ENCODE results near the gene ZNF282.
"Not testable (repeated sequence)": the region's sequence is repeated elsewhere in the genome, so short reads cannot be mapped to it uniquely, and the experiment has no call there.

ZNF282 gene

GRCh38 chr7:149220534-149220933 lies 25.2 kb downstream of the ZNF282 start:
- no peak for TF ChIP-seq CTCF (IDR thresholded peaks at IDR 0.05; ENCODE audit: extremely low read depth, insufficient read depth, missing control alignments)
- in situ Hi-C loops (cut with MboI; ENCODE audit: low pct_unique_long_range_greater_than_20kb, low sequenced_read_pairs, unreplicated experiment), result no loop called here
- no peak for DNase-seq (ENCODE audit: low spot score)

GRCh38 chr7:149223176-149223575 lies 27.8 kb downstream of the ZNF282 start:
- TF ChIP-seq CTCF (IDR thresholded peaks at IDR 0.05; ENCODE audit: extremely low read depth, insufficient read depth, missing control alignments), result no peak
- no peak for DNase-seq (ENCODE audit: low spot score)
- in situ Hi-C loops (cut with MboI; ENCODE audit: low pct_unique_long_range_greater_than_20kb, low sequenced_read_pairs, unreplicated experiment), result no loop called here

GRCh38 chr7:149223761-149224160 lies 28.4 kb downstream of the ZNF282 start:
- no peak for TF ChIP-seq CTCF (IDR thresholded peaks at IDR 0.05; ENCODE audit: extremely low read depth, insufficient read depth, missing control alignments)
- no peak for DNase-seq (ENCODE audit: low spot score)
- in situ Hi-C loops (cut with MboI; ENCODE audit: low pct_unique_long_range_greater_than_20kb, low sequenced_read_pairs, unreplicated experiment), result no loop called here

- in situ Hi-C loops (cut with MboI; ENCODE audit: low pct_unique_long_range_greater_than_20kb, low sequenced_read_pairs, unreplicated experiment), result no loop called here
- no peak for TF ChIP-seq CTCF (IDR thresholded peaks at IDR 0.05; ENCODE audit: extremely low read depth, insufficient read depth, missing control alignments)
- no peak for DNase-seq (ENCODE audit: low spot score)
These were observed 29.0 kb downstream of the ZNF282 start for GRCh38 chr7:149224352-149224751.

- no peak for DNase-seq (ENCODE audit: low spot score)
- in situ Hi-C loops (cut with MboI; ENCODE audit: low pct_unique_long_range_greater_than_20kb, low sequenced_read_pairs, unreplicated experiment), result no loop called here
- TF ChIP-seq CTCF (IDR thresholded peaks at IDR 0.05; ENCODE audit: extremely low read depth, insufficient read depth, missing control alignments), result no peak
These were observed 29.8 kb downstream of the ZNF282 start for GRCh38 chr7:149225106-149225505.

- no peak for DNase-seq (ENCODE audit: low spot score)
- in situ Hi-C loops (cut with MboI; ENCODE audit: low pct_unique_long_range_greater_than_20kb, low sequenced_read_pairs, unreplicated experiment), result no loop called here
- TF ChIP-seq CTCF (IDR thresholded peaks at IDR 0.05; ENCODE audit: extremely low read depth, insufficient read depth, missing control alignments), result no peak
These were observed 30.3 kb downstream of the ZNF282 start for GRCh38 chr7:149225656-149226055.

GRCh38 chr7:149226366-149226765 lies 31.0 kb downstream of the ZNF282 start:
- DNase-seq (ENCODE audit: low spot score); in situ Hi-C loops (cut with MboI; ENCODE audit: low pct_unique_long_range_greater_than_20kb, low sequenced_read_pairs, unreplicated experiment): not testable (repeated sequence)

Measured in GM13977 (cell line).